ENCODE results near the gene ALAD. TPM values are rescaled to one million over a fixed set of nuclear protein-coding genes. Genes with fewer than 3 reads are reported as not detected.
"Not testable (repeated sequence)": the region's sequence is repeated elsewhere in the genome, so short reads cannot be mapped to it uniquely, and the experiment has no call there.

Gene ALAD
- 48.9 TPM for polyA plus RNA-seq (2013)

- peak within 1 kb of the TSS; percentile 40 to 66 for H3K27ac ChIP-seq (ENCODE audit: insufficient read depth in 1 of 2, low read depth in 1 of 2, low read length in 2 of 2, poor library complexity in 1 of 2, severe bottlenecking in 2 of 2)
- POLR2A ChIA-PET, result interaction anchor here (0.5 kb wide), 1 partner anchor 9 kb away, joined by 4 read pairs; the partner anchor contains the start of genes C9orf43 and POLE3
- peaks cover 0 to 5% (median 0%) of the 10 kb centered on the region in 4 experiments for H3K36me3 ChIP-seq (ENCODE audit: control insufficient read depth in 4 of 4, insufficient read depth in 4 of 4, low read length in 3 of 4)
- peaks cover 4 to 22% (median 17%) of the 10 kb centered on the region in 4 experiments for H3K4me1 ChIP-seq (ENCODE audit: control extremely low read depth in 1 of 4, control insufficient read depth in 4 of 4, insufficient read depth in 4 of 4, low read length in 3 of 4)
- H3K27me3 ChIP-seq (replicated peaks in 2 of 5; ENCODE audit: control insufficient read depth in 4 of 5, insufficient read depth in 5 of 5, low read length in 4 of 5), result no peaks in the 10 kb centered on the region
- DNase-seq, result peak; percentile 99
- CTCF ChIA-PET, result interaction anchor here (0.6 to 9.1 kb wide), 24 partner anchors 8 to 257 kb away, joined by 3 to 69 read pairs (median 5); partner anchors contain the start of genes BSPRY, C9orf43, CDC26 and POLE3
- H3K4me3 ChIP-seq (ENCODE audit: control insufficient read depth in 1 of 7, extremely low read depth in 1 of 7, insufficient read depth in 4 of 7, low read depth in 2 of 7, low read length in 6 of 7), result peak within 1 kb of the TSS; percentile 66 to 96 (median 92)
- 3% methylated on average over 42 of the region's 50 CpGs for WGBS (ENCODE audit: insufficient coverage)
- H3K9me3 ChIP-seq (ENCODE audit: control extremely low read depth in 1 of 5, control insufficient read depth in 4 of 5, insufficient read depth in 2 of 5, low read depth in 1 of 5, low read length in 4 of 5), result no peaks in the 10 kb centered on the region
Observed at GRCh38 chr9:113401027-113401792, at the start of gene ALAD. Gene ALAD, minus strand, starts transcription at chr9:113401284. Its CDS starts 7,725 bp downstream, at chr9:113393559.

GRCh38 chr9:113449376-113449775 is 48.3 kb upstream of the ALAD start:
- ChIA-PET CTCF (interaction anchor here (3.2 to 8.7 kb wide), 3 partner anchors 139 to 207 kb away, joined by 21 to 100 read pairs (median 88); no protein-coding TSS in a partner anchor), POLR2A (no interaction called here)
- WGBS (ENCODE audit: insufficient coverage), result no CpG with 5 or more reads among the region's 2 CpGs

GRCh38 chr9:113446323-113446740 is 45.2 kb upstream of the ALAD start:
- peaks cover 0 to 28% (median 5%) of the 10 kb centered on the region in 4 experiments for H3K36me3 ChIP-seq (ENCODE audit: control insufficient read depth in 4 of 4, insufficient read depth in 4 of 4, low read length in 3 of 4)
- peaks cover 4 to 18% (median 16%) of the 10 kb centered on the region in 4 experiments for H3K4me1 ChIP-seq (ENCODE audit: control extremely low read depth in 1 of 4, control insufficient read depth in 4 of 4, insufficient read depth in 4 of 4, low read length in 3 of 4)
- no peak overlapping the region for H3K27ac ChIP-seq (ENCODE audit: insufficient read depth in 1 of 2, low read depth in 1 of 2, low read length in 2 of 2, poor library complexity in 1 of 2, severe bottlenecking in 2 of 2)
- 93% methylated on average over 2 of the region's 3 CpGs for WGBS (ENCODE audit: insufficient coverage)
- peak; percentile 21 to 47 (median 45) for DNase-seq
- no peaks in the 10 kb centered on the region for H3K9me3 ChIP-seq (ENCODE audit: control extremely low read depth in 1 of 5, control insufficient read depth in 4 of 5, insufficient read depth in 2 of 5, low read depth in 1 of 5, low read length in 4 of 5)
- H3K4me3 ChIP-seq (ENCODE audit: control insufficient read depth in 1 of 7, extremely low read depth in 1 of 7, insufficient read depth in 4 of 7, low read depth in 2 of 7, low read length in 6 of 7), result no peak overlapping the region
- POLR2A ChIA-PET, result interaction anchor here (1.0 kb wide), 1 partner anchor 136 kb away, joined by 3 read pairs; no protein-coding TSS in a partner anchor
- CTCF ChIA-PET, result interaction anchor here (0.6 to 8.7 kb wide), 21 partner anchors 8 to 210 kb away, joined by 3 to 100 read pairs (median 4); partner anchors contain the start of gene ALAD
- no peaks in the 10 kb centered on the region for H3K27me3 ChIP-seq (replicated peaks in 2 of 5; ENCODE audit: control insufficient read depth in 4 of 5, insufficient read depth in 5 of 5, low read length in 4 of 5)

More at GRCh38 chr9:113449376-113449775, 48.3 kb upstream of the ALAD start:
- no peak for DNase-seq
- Histone ChIP-seq H3K36me3 (ENCODE audit: control insufficient read depth in 4 of 4, insufficient read depth in 4 of 4, low read length in 3 of 4) (peaks cover 0 to 27% (median 7%) of the 10 kb centered on the region in 4 experiments), H3K27ac (ENCODE audit: insufficient read depth in 1 of 2, low read depth in 1 of 2, low read length in 2 of 2, poor library complexity in 1 of 2, severe bottlenecking in 2 of 2) (no peak overlapping the region), H3K9me3 (ENCODE audit: control extremely low read depth in 1 of 5, control insufficient read depth in 4 of 5, insufficient read depth in 2 of 5, low read depth in 1 of 5, low read length in 4 of 5) (no peaks in the 10 kb centered on the region), H3K4me1 (ENCODE audit: control extremely low read depth in 1 of 4, control insufficient read depth in 4 of 4, insufficient read depth in 4 of 4, low read length in 3 of 4) (peaks cover 3 to 16% (median 14%) of the 10 kb centered on the region in 4 experiments), H3K4me3 (ENCODE audit: control insufficient read depth in 1 of 7, extremely low read depth in 1 of 7, insufficient read depth in 4 of 7, low read depth in 2 of 7, low read length in 6 of 7) (no peak overlapping the region), H3K27me3 (replicated peaks in 2 of 5; ENCODE audit: control insufficient read depth in 4 of 5, insufficient read depth in 5 of 5, low read length in 4 of 5) (no peaks in the 10 kb centered on the region)

- Histone ChIP-seq H3K36me3 (ENCODE audit: control insufficient read depth in 4 of 4, insufficient read depth in 4 of 4, low read length in 3 of 4) (peaks cover 0 to 23% (median 5%) of the 10 kb centered on the region in 4 experiments), H3K4me3 (ENCODE audit: control insufficient read depth in 1 of 7, extremely low read depth in 1 of 7, insufficient read depth in 4 of 7, low read depth in 2 of 7, low read length in 6 of 7) (no peak overlapping the region), H3K9me3 (ENCODE audit: control extremely low read depth in 1 of 5, control insufficient read depth in 4 of 5, insufficient read depth in 2 of 5, low read depth in 1 of 5, low read length in 4 of 5) (no peaks in the 10 kb centered on the region), H3K27ac (ENCODE audit: insufficient read depth in 1 of 2, low read depth in 1 of 2, low read length in 2 of 2, poor library complexity in 1 of 2, severe bottlenecking in 2 of 2) (peak overlapping the region; percentile 52 to 80), H3K27me3 (replicated peaks in 2 of 5; ENCODE audit: control insufficient read depth in 4 of 5, insufficient read depth in 5 of 5, low read length in 4 of 5) (no peaks in the 10 kb centered on the region), H3K4me1 (ENCODE audit: control extremely low read depth in 1 of 4, control insufficient read depth in 4 of 4, insufficient read depth in 4 of 4, low read length in 3 of 4) (peaks cover 4 to 18% (median 16%) of the 10 kb centered on the region in 4 experiments)
- DNase-seq, result peak; percentile 34 to 95 (median 91)
- no CpG with 5 or more reads among the region's 2 CpGs for WGBS (ENCODE audit: insufficient coverage)
- ChIA-PET CTCF (interaction anchor here (0.7 to 8.7 kb wide), 9 partner anchors 10 to 211 kb away, joined by 3 to 100 read pairs (median 6); partner anchors contain the start of gene ALAD), POLR2A (no interaction called here)
Observed at GRCh38 chr9:113444736-113445135, 43.7 kb upstream of the ALAD start.

GRCh38 chr9:113437716-113438115 is 36.6 kb upstream of the ALAD start:
- H3K36me3 ChIP-seq (ENCODE audit: control insufficient read depth in 4 of 4, insufficient read depth in 4 of 4, low read length in 3 of 4), result peaks cover 3 to 37% (median 10%) of the 10 kb centered on the region in 4 experiments
- H3K27ac ChIP-seq (ENCODE audit: insufficient read depth in 1 of 2, low read depth in 1 of 2, low read length in 2 of 2, poor library complexity in 1 of 2, severe bottlenecking in 2 of 2); H3K4me1 ChIP-seq (ENCODE audit: control extremely low read depth in 1 of 4, control insufficient read depth in 4 of 4, insufficient read depth in 4 of 4, low read length in 3 of 4); H3K4me3 ChIP-seq (ENCODE audit: control insufficient read depth in 1 of 7, extremely low read depth in 1 of 7, insufficient read depth in 4 of 7, low read depth in 2 of 7, low read length in 6 of 7); CTCF ChIA-PET; H3K27me3 ChIP-seq (replicated peaks in 2 of 5; ENCODE audit: control insufficient read depth in 4 of 5, insufficient read depth in 5 of 5, low read length in 4 of 5); DNase-seq; POLR2A ChIA-PET; H3K9me3 ChIP-seq (ENCODE audit: control extremely low read depth in 1 of 5, control insufficient read depth in 4 of 5, insufficient read depth in 2 of 5, low read depth in 1 of 5, low read length in 4 of 5): not testable (repeated sequence)
- whole genome bisulfite sequencing (ENCODE audit: insufficient coverage), result no CpG with 5 or more reads among the region's 1 CpG

- no peak for DNase-seq
- Histone ChIP-seq H3K9me3 (ENCODE audit: control extremely low read depth in 1 of 5, control insufficient read depth in 4 of 5, insufficient read depth in 2 of 5, low read depth in 1 of 5, low read length in 4 of 5) (no peaks in the 10 kb centered on the region), H3K4me3 (ENCODE audit: control insufficient read depth in 1 of 7, extremely low read depth in 1 of 7, insufficient read depth in 4 of 7, low read depth in 2 of 7, low read length in 6 of 7) (no peak overlapping the region), H3K4me1 (ENCODE audit: control extremely low read depth in 1 of 4, control insufficient read depth in 4 of 4, insufficient read depth in 4 of 4, low read length in 3 of 4) (no peaks in the 10 kb centered on the region), H3K27ac (ENCODE audit: insufficient read depth in 1 of 2, low read depth in 1 of 2, low read length in 2 of 2, poor library complexity in 1 of 2, severe bottlenecking in 2 of 2) (no peak overlapping the region), H3K36me3 (ENCODE audit: control insufficient read depth in 4 of 4, insufficient read depth in 4 of 4, low read length in 3 of 4) (peaks cover 3 to 43% (median 10%) of the 10 kb centered on the region in 4 experiments), H3K27me3 (replicated peaks in 2 of 5; ENCODE audit: control insufficient read depth in 4 of 5, insufficient read depth in 5 of 5, low read length in 4 of 5) (no peaks in the 10 kb centered on the region)
- 92% methylated on average over 3 of the region's 4 CpGs for WGBS (ENCODE audit: insufficient coverage)
- POLR2A ChIA-PET, result no interaction called here
- CTCF ChIA-PET, result no interaction called here
Observed at GRCh38 chr9:113436728-113437515, 35.8 kb upstream of the ALAD start.

Measured in common myeloid progenitor, CD34-positive (primary cell).